Osteoblast (primary cell): ENCODE data around the gene KCNQ4. TPM values are rescaled to one million over a fixed set of nuclear protein-coding genes. Genes with fewer than 3 reads are reported as not detected.
A peak's percentile ranks its signal among the peaks of the same experiment; 100 is the strongest.

Experiments
- DNase-seq: peaks from one replicate; pipeline ENCODE4 v3.0.0; 2011; ENCODE audit warnings: low spot score, mixed read lengths; ENCODE audit not compliant: insufficient read length; ENCODE audit errors: missing footprints
- H2AFZ ChIP-seq: 2 replicates; pipeline ENCODE4 v1.6.0; 2011; ENCODE audit warnings: mild to moderate bottlenecking, low read length
- H3K27ac ChIP-seq: 2 replicates; pipeline ENCODE4 v1.5.1; 2011; ENCODE audit warnings: mild to moderate bottlenecking, low read depth, low read length, moderate library complexity
- H3K27me3 ChIP-seq: 2 replicates; pipeline ENCODE4 v1.6.0; 2012; ENCODE audit warnings: mild to moderate bottlenecking, control low read depth, inconsistent platforms, low read length, moderate library complexity; ENCODE audit not compliant: insufficient read depth
- H3K36me3 ChIP-seq: 2 replicates; pipeline ENCODE4 v1.5.1; 2011; ENCODE audit warnings: mild to moderate bottlenecking, low read length, control low read depth, moderate library complexity; ENCODE audit not compliant: insufficient read depth
- H3K4me1 ChIP-seq: 2 replicates; pipeline ENCODE4 v1.5.1; 2011; ENCODE audit warnings: mild to moderate bottlenecking, low read length, control low read depth, moderate library complexity; ENCODE audit not compliant: insufficient read depth
- H3K4me2 ChIP-seq: 2 replicates; pipeline ENCODE4 v1.6.0; 2011; ENCODE audit warnings: mild to moderate bottlenecking, low read length; ENCODE audit not compliant: insufficient read depth
- H3K4me3 ChIP-seq: fragments of 200-600 bp; sonication (generic); 3 replicates; pipeline ENCODE4 v1.5.1; 2012; ENCODE audit warnings: mild to moderate bottlenecking, low read length, inconsistent platforms; ENCODE audit not compliant: insufficient read depth
- H3K79me2 ChIP-seq: 2 replicates; pipeline ENCODE4 v1.6.0; 2012; ENCODE audit warnings: mild to moderate bottlenecking, low read length, control low read depth, inconsistent platforms; ENCODE audit not compliant: insufficient read depth
- H3K9me3 ChIP-seq: 2 replicates; pipeline ENCODE4 v1.5.1; 2011; ENCODE audit warnings: low read depth, low read length, control low read depth
- H4K20me1 ChIP-seq: 2 replicates; pipeline ENCODE4 v1.6.0; 2012; ENCODE audit warnings: mild to moderate bottlenecking, low read length, control low read depth; ENCODE audit not compliant: insufficient read depth
- CTCF ChIP-seq: IDR thresholded peaks from 2 replicates; pipeline ENCODE4 v1.5.1; 2011; ENCODE audit warnings: mild to moderate bottlenecking, low read depth, low read length, moderate library complexity; ENCODE audit errors: extremely low read depth
- total RNA-seq: library from RNA; depleted of rRNA; stranded (reverse); fragments of >200 nt; gene quantifications from 2 replicates; pipeline ENCODE4 v1.2.3, GENCODE V29; 2012

The KCNQ4 gene
- total RNA-seq, 1 donor: not detected

- Histone ChIP-seq H3K79me2 (no peaks in the 10 kb centered on the region), H3K9me3 (peaks cover 3% of the 10 kb centered on the region), H3K4me2 (no peak overlapping the region), H4K20me1 (no peaks in the 10 kb centered on the region), H2AFZ (no peak overlapping the region), H3K27ac (no peak overlapping the region), H3K4me3 (no peak overlapping the region), H3K27me3 (peaks cover 13% of the 10 kb centered on the region), H3K4me1 (no peaks in the 10 kb centered on the region), H3K36me3 (no peaks in the 10 kb centered on the region)
- peak; percentile 18 for DNase-seq
- no peak for TF ChIP-seq CTCF
Measured at GRCh38 chr1:40837601-40838000, 54.0 kb downstream of the KCNQ4 start.

GRCh38 chr1:40838045-40838979 is 54.7 kb downstream of the KCNQ4 start:
- no peak overlapping the region for H3K27ac ChIP-seq
- no peaks in the 10 kb centered on the region for H3K79me2 ChIP-seq
- TF ChIP-seq CTCF: no peak
- no peak overlapping the region for H3K4me2 ChIP-seq
- H2AFZ ChIP-seq: no peak overlapping the region
- H3K4me1 ChIP-seq: no peaks in the 10 kb centered on the region
- no peaks in the 10 kb centered on the region for H4K20me1 ChIP-seq
- peak; percentile 72 for DNase-seq
- no peaks in the 10 kb centered on the region for H3K36me3 ChIP-seq
- H3K27me3 ChIP-seq: peaks cover 18% of the 10 kb centered on the region
- H3K9me3 ChIP-seq: peaks cover 8% of the 10 kb centered on the region
- no peak overlapping the region for H3K4me3 ChIP-seq

- Histone ChIP-seq H3K27ac (no peak overlapping the region), H3K36me3 (no peaks in the 10 kb centered on the region), H3K4me3 (no peak overlapping the region), H2AFZ (no peak overlapping the region), H4K20me1 (no peaks in the 10 kb centered on the region), H3K9me3 (peaks cover 8% of the 10 kb centered on the region), H3K79me2 (no peaks in the 10 kb centered on the region), H3K27me3 (peaks cover 18% of the 10 kb centered on the region), H3K4me1 (no peaks in the 10 kb centered on the region), H3K4me2 (no peak overlapping the region)
- peak; percentile 60 for DNase-seq
- no peak for TF ChIP-seq CTCF
Measured at GRCh38 chr1:40838980-40839942, 55.7 kb downstream of the KCNQ4 start.
